ENCODE data around the gene ETV7. TPM values are rescaled to one million over a fixed set of nuclear protein-coding genes. Genes with fewer than 3 reads are reported as not detected.

The ETV7 gene
- total and polyA plus RNA-seq, 2 donors (not counting 1 experiment from before 2014, with no cell fraction given), result 0.96 to 2.0 TPM

GRCh38 chr6:36404164-36404563, 16.7 kb upstream of the ETV7 start:
- peaks cover 27% of the 10 kb centered on the region for H3K27me3 Mint-ChIP-seq
- no peak for TF ChIP-seq EZH2 (IDR thresholded peaks at IDR 0.05; ENCODE audit: borderline replicate concordance, insufficient read depth, low read depth, low read length, poor library complexity, severe bottlenecking)
- no peak for TF ChIP-seq CTCF (IDR thresholded peaks at IDR 0.05)
- Histone ChIP-seq H4K20me1 (ENCODE audit: control insufficient read depth, insufficient read depth, low read length, poor library complexity, severe bottlenecking) (no peaks in the 10 kb centered on the region), H3K4me2 (replicated peaks; ENCODE audit: low read depth, low read length, poor library complexity, severe bottlenecking) (no peak overlapping the region), H3K9me3 (ENCODE audit: control extremely low read depth in 1 of 3, control insufficient read depth in 2 of 3, insufficient read depth in 1 of 3, low read length in 2 of 3) (no peaks in the 10 kb centered on the region), H3K9ac (ENCODE audit: low read length) (no peak overlapping the region), H3K4me3 (ENCODE audit: control extremely low read depth in 1 of 5, extremely low read depth in 1 of 5, insufficient read depth in 1 of 5, low read depth in 2 of 5, low read length in 4 of 5) (no peak overlapping the region), H3K27ac (ENCODE audit: low read length in 2 of 2) (no peak overlapping the region), H2AFZ (ENCODE audit: insufficient read depth, low read depth, low read length, poor library complexity, severe bottlenecking) (no peak overlapping the region), H3K79me2 (ENCODE audit: control insufficient read depth, insufficient read depth, low read length) (no peaks in the 10 kb centered on the region), H3K27me3 (replicated peaks in 1 of 4; ENCODE audit: control extremely low read depth in 1 of 4, control insufficient read depth in 3 of 4, insufficient read depth in 4 of 4, low read length in 3 of 4) (no peaks in the 10 kb centered on the region), H3K4me1 (ENCODE audit: control insufficient read depth in 2 of 2, insufficient read depth in 2 of 2, low read length in 2 of 2) (no peaks in the 10 kb centered on the region), H3K36me3 (replicated peaks in 1 of 2; ENCODE audit: control extremely low read depth in 1 of 2, control insufficient read depth in 1 of 2, extremely low read depth in 1 of 2, insufficient read depth in 2 of 2, low read length in 1 of 2) (no peaks in the 10 kb centered on the region)
- DNase-seq (no peak), ATAC-seq (ENCODE audit: low read depth) (no peak)
- H3K4me1 Mint-ChIP-seq, result peaks cover 4% of the 10 kb centered on the region
- ChIA-PET CTCF (no interaction called here), POLR2A (no interaction called here)
- intact Hi-C loops (cut with micrococcal nuclease), result no loop called here
- no peak overlapping the region for H3K4me3 Mint-ChIP-seq
- no peaks in the 10 kb centered on the region for H3K9me3 Mint-ChIP-seq (ENCODE audit: insufficient read depth)
- WGBS (ENCODE audit: insufficient coverage), result 100% methylated on average over 1 of the region's 4 CpGs
- H3K27ac Mint-ChIP-seq, result no peak overlapping the region

GRCh38 chr6:36402481-36402880, 15.0 kb upstream of the ETV7 start:
- ChIA-PET POLR2A (interaction anchor here (0.6 to 0.9 kb wide), 2 partner anchors 33 to 198 kb away, joined by 4 read pairs; no protein-coding TSS in a partner anchor), CTCF (no interaction called here)
- Histone ChIP-seq H3K4me3 (ENCODE audit: control extremely low read depth in 1 of 5, extremely low read depth in 1 of 5, insufficient read depth in 1 of 5, low read depth in 2 of 5, low read length in 4 of 5) (no peak overlapping the region), H3K79me2 (ENCODE audit: control insufficient read depth, insufficient read depth, low read length) (no peaks in the 10 kb centered on the region), H3K9ac (ENCODE audit: low read length) (no peak overlapping the region), H3K36me3 (replicated peaks in 1 of 2; ENCODE audit: control extremely low read depth in 1 of 2, control insufficient read depth in 1 of 2, extremely low read depth in 1 of 2, insufficient read depth in 2 of 2, low read length in 1 of 2) (no peaks in the 10 kb centered on the region), H3K9me3 (ENCODE audit: control extremely low read depth in 1 of 3, control insufficient read depth in 2 of 3, insufficient read depth in 1 of 3, low read length in 2 of 3) (no peaks in the 10 kb centered on the region), H3K27me3 (replicated peaks in 1 of 4; ENCODE audit: control extremely low read depth in 1 of 4, control insufficient read depth in 3 of 4, insufficient read depth in 4 of 4, low read length in 3 of 4) (no peaks in the 10 kb centered on the region), H2AFZ (ENCODE audit: insufficient read depth, low read depth, low read length, poor library complexity, severe bottlenecking) (no peak overlapping the region), H4K20me1 (ENCODE audit: control insufficient read depth, insufficient read depth, low read length, poor library complexity, severe bottlenecking) (no peaks in the 10 kb centered on the region), H3K4me2 (replicated peaks; ENCODE audit: low read depth, low read length, poor library complexity, severe bottlenecking) (no peak overlapping the region), H3K27ac (ENCODE audit: low read length in 2 of 2) (no peak overlapping the region), H3K4me1 (ENCODE audit: control insufficient read depth in 2 of 2, insufficient read depth in 2 of 2, low read length in 2 of 2) (no peaks in the 10 kb centered on the region)
- ATAC-seq (ENCODE audit: low read depth) (no peak), DNase-seq (no peak)
- H3K4me1 Mint-ChIP-seq, result peaks cover 4% of the 10 kb centered on the region
- TF ChIP-seq CTCF (IDR thresholded peaks at IDR 0.05) (no peak), EZH2 (IDR thresholded peaks at IDR 0.05; ENCODE audit: borderline replicate concordance, insufficient read depth, low read depth, low read length, poor library complexity, severe bottlenecking) (no peak)
- H3K27me3 Mint-ChIP-seq, result peaks cover 23% of the 10 kb centered on the region
- 87% methylated on average over 2 of the region's 3 CpGs for WGBS (ENCODE audit: insufficient coverage)
- H3K27ac Mint-ChIP-seq, result no peak overlapping the region
- intact Hi-C loops (cut with micrococcal nuclease), result no loop called here
- no peak overlapping the region for H3K4me3 Mint-ChIP-seq
- H3K9me3 Mint-ChIP-seq (ENCODE audit: insufficient read depth), result no peaks in the 10 kb centered on the region

Measured in B cell (primary cell).